ENCODE data around the gene FBLL1. TPM values are rescaled to one million over a fixed set of nuclear protein-coding genes. Genes with fewer than 3 reads are reported as not detected.
"Not testable (repeated sequence)": the region's sequence is repeated elsewhere in the genome, so short reads cannot be mapped to it uniquely, and the experiment has no call there.

FBLL1 gene
- polyA plus RNA-seq, 6 donors from 2014 or later = not detected

DNA sequence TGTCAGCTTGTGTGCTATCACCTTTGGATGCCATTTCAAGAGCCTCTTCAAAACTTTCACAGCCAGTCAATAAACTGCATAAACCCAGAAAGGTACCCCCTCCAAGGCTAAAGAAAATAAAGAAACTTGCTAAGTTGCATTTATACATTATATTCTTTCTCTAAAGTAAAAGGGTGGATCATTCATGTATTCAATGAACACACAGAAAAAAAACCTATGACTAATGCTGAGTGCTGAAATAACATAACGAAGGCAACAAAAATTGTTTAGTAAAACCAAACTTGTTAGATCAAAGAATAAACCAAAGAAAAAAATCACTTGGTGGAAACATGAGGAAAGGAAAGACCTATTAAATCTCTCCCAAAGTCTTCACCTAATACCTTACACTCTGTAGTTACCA lies 34.9 kb downstream of the FBLL1 start:
- no peak overlapping the region for H3K4me3 Mint-ChIP-seq
- H3K4me1 Mint-ChIP-seq = peaks cover 0 to 6% (median 4%) of the 10 kb centered on the region in 3 donors
- H3K27me3 Mint-ChIP-seq = no peaks in the 10 kb centered on the region
- H3K9me3 Mint-ChIP-seq = no peaks in the 10 kb centered on the region
- H3K27ac Mint-ChIP-seq = peak overlapping the region in 2 of 6 donors; percentile 27 to 58
- peaks cover 8 to 15% of the 10 kb centered on the region in 2 donors for H3K36me3 Mint-ChIP-seq
- ATAC-seq (ENCODE audit: low read depth in 2 of 2) (no peak), DNase-seq (no peak)

DNA sequence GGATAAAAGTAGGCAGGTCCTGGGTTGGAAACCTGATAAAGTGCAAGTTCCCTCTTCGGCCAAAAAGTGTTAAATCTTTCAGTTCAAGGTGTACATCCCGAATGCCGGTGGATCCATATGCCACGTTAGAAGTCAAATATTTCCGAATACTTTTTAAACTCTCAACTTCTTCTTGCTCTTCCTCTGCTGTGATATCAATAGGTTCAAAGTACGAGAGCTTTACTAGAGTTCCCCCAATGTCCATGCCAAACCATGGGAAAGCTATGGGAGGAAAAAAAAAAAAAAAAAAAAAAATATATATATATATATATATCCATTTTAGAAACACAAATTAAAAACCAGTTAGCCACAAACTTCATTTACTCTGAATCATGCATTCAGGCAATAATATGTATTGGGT lies 39.6 kb downstream of the FBLL1 start:
- H3K4me1 Mint-ChIP-seq = peaks cover 10 to 15% (median 12%) of the 10 kb centered on the region in 3 donors
- peaks cover 0 to 17% of the 10 kb centered on the region in 2 donors for H3K36me3 Mint-ChIP-seq
- DNase-seq (no peak), ATAC-seq (ENCODE audit: low read depth in 2 of 2) (no peak)
- no peaks in the 10 kb centered on the region for H3K27me3 Mint-ChIP-seq
- no peak overlapping the region for H3K4me3 Mint-ChIP-seq
- H3K27ac Mint-ChIP-seq = peak overlapping the region in 1 of 6 donors; percentile 67
- peaks cover 0 to 3% (median 0%) of the 10 kb centered on the region in 7 donors for H3K9me3 Mint-ChIP-seq

DNA sequence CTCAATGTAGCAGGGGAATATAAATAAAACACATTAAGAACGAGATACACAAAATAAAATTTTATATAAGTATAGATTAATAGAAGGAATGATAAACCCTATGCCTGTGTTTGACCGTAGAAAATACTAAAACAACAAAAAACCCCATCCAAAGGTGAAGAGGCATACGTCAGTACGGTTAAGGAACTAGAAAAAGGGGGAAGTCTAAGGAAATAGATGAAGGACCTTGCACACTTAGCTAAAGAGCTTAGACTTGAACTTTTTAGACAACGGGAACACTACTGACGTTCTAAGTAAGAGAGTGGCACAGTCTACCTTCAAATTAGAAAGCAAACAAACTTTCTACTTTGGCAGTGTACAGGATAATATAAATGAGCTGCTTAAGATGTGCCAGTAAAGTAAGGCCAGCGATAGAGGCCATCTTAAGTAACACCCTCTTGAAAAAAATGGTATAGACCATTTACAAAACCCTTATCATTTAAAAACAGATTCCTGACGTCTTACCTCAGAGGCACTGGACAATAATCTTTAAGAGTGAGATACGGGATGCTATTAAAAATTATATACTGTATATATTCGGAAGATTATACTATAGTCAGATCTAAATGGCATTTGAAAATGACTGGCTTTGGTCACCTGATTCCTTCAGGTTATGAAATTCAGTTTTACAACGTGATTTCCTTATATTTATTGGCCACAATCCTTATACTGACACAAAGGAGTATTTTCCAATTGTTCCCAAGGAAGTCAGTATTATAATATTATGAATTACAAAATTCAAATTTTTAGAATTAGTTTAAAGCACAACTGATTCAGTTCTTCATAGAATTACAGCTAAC lies 41.6 kb downstream of the FBLL1 start:
- Mint-ChIP-seq H3K36me3 (peaks cover 0 to 14% of the 10 kb centered on the region in 2 donors), H3K4me1 (peaks cover 16 to 24% (median 19%) of the 10 kb centered on the region in 3 donors), H3K27me3 (no peaks in the 10 kb centered on the region), H3K27ac (no peak overlapping the region), H3K4me3 (no peak overlapping the region), H3K9me3 (peaks cover 0 to 3% (median 0%) of the 10 kb centered on the region in 7 donors)
- ATAC-seq (ENCODE audit: low read depth in 2 of 2) (no peak), DNase-seq (no peak)

DNA sequence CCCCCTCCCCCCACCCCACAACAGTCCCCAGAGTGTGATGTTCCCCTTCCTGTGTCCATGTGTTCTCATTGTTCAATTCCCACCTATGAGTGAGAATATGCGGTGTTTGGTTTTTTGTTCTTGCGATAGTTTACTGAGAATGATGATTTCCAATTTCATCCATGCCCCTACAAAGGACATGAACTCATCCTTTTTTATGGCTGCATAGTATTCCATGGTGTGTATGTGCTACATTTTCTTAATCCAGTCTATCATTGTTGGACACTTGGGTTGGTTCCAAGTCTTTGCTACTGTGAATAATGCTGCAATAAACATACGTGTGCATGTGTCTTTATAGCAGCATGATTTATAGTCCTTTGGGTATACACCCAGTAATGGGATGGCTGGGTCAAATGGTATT lies 44.6 kb downstream of the FBLL1 start:
- not testable (repeated sequence) for DNase-seq; H3K27ac Mint-ChIP-seq; ATAC-seq (ENCODE audit: low read depth in 2 of 2); H3K27me3 Mint-ChIP-seq; H3K4me3 Mint-ChIP-seq; H3K9me3 Mint-ChIP-seq; H3K36me3 Mint-ChIP-seq
- H3K4me1 Mint-ChIP-seq = peaks cover 34 to 45% (median 34%) of the 10 kb centered on the region in 3 donors

DNA sequence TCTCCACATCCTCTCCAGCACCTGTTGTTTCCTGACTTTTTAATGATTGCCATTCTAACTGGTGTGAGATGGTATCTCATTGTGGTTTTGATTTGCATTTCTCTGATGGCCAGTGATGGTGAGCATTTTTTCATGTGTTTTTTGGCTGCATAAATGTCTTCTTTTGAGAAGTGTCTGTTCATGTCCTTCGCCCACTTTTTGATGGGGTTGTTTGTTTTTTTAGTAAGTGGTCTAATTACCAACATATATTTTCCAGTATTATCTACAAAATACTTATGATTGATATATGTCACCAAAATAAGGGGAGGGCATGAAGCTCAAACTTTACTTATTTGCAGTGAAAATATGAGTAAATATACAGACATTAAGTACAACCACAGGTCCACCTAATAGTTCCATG lies 45.1 kb downstream of the FBLL1 start:
- Mint-ChIP-seq H3K27ac (peak overlapping the region in 1 of 6 donors; percentile 57), H3K4me1 (peaks cover 35 to 46% (median 36%) of the 10 kb centered on the region in 3 donors)
- H3K36me3 Mint-ChIP-seq; H3K4me3 Mint-ChIP-seq; ATAC-seq (ENCODE audit: low read depth in 2 of 2); DNase-seq; H3K9me3 Mint-ChIP-seq; H3K27me3 Mint-ChIP-seq: not testable (repeated sequence)

DNA sequence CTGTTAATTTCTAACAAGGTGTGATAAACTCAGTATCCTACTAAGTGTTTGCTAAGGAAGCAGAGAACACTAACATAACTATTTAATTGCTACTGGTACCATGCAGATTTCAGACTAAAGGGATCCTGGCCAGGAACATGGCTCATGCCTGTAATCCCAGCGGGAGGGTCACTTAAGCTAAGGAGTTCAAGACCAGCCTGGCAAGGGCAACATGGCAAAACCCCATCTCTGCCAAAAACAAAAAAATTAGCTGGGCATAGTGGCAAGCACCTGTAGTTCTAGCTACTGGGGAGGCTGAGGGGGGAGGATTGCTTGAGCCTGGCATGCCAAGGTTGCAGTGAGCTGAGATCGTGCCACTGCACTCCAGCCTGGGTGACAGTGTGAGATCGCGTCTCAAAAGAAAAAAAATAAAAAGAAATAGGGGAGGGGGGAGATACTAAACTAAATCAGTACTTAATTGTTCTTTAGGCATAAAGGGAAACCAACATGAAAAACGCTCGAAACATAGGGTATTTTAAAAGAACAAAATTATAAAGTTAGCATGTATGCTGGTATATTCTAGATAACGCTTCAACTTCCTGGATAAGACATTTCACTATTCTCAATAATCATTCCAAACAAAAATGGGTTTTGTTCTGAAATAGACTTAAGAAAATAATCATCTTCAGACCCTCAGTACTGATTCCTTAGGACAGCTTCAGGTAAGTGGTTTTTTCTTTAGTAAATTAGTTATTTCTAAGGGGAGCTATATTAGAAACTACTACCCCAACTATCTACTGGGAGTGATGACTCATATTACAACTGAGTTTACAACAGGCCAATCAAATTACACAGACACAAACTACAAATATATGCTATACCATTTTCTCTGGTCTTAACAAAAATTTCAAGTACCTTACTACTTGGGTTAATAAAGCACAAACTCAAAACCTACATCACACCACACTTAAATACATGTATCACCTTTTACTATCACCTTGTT lies 46.6 kb downstream of the FBLL1 start:
- Mint-ChIP-seq H3K4me1 (peaks cover 40 to 56% (median 46%) of the 10 kb centered on the region in 3 donors), H3K4me3 (peak overlapping the region in 2 of 8 donors; percentile 10 to 45), H3K9me3 (peaks cover 0 to 4% (median 0%) of the 10 kb centered on the region in 7 donors), H3K27ac (peak overlapping the region in 2 of 6 donors; percentile 14 to 47), H3K27me3 (no peaks in the 10 kb centered on the region), H3K36me3 (peaks cover 0 to 8% of the 10 kb centered on the region in 2 donors)
- no peak for ATAC-seq (ENCODE audit: low read depth in 2 of 2)
- DNase-seq = no peak

DNA sequence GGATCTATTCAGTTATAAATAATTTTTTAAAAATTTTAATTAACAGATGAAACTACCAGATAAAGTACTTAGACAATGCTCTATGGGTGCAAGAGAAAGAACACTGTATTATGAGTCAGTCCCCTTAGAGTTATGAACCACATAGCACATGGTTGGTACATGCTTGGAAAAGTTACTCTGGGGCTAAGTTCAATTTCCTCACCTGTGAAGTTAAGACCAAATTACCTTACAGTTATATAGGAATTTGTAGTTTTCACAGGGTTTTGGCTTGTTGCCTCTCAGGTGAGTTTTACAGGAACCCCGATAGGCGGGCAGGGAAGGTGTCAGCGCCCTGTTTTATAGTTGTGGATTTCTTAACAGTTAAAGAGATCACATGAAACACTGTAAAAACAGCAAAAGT lies 48.9 kb downstream of the FBLL1 start:
- ATAC-seq (ENCODE audit: low read depth in 2 of 2) = no peak
- no peak for DNase-seq
- H3K27ac Mint-ChIP-seq = peak overlapping the region in 5 of 6 donors; percentile 84 to 96 (median 90)
- H3K4me1 Mint-ChIP-seq = peaks cover 32 to 44% (median 37%) of the 10 kb centered on the region in 3 donors
- no peaks in the 10 kb centered on the region for H3K27me3 Mint-ChIP-seq
- H3K9me3 Mint-ChIP-seq = peaks cover 0 to 4% (median 0%) of the 10 kb centered on the region in 7 donors
- H3K36me3 Mint-ChIP-seq = no peaks in the 10 kb centered on the region
- H3K4me3 Mint-ChIP-seq = peak overlapping the region; percentile 82 to 95 (median 90)

DNA sequence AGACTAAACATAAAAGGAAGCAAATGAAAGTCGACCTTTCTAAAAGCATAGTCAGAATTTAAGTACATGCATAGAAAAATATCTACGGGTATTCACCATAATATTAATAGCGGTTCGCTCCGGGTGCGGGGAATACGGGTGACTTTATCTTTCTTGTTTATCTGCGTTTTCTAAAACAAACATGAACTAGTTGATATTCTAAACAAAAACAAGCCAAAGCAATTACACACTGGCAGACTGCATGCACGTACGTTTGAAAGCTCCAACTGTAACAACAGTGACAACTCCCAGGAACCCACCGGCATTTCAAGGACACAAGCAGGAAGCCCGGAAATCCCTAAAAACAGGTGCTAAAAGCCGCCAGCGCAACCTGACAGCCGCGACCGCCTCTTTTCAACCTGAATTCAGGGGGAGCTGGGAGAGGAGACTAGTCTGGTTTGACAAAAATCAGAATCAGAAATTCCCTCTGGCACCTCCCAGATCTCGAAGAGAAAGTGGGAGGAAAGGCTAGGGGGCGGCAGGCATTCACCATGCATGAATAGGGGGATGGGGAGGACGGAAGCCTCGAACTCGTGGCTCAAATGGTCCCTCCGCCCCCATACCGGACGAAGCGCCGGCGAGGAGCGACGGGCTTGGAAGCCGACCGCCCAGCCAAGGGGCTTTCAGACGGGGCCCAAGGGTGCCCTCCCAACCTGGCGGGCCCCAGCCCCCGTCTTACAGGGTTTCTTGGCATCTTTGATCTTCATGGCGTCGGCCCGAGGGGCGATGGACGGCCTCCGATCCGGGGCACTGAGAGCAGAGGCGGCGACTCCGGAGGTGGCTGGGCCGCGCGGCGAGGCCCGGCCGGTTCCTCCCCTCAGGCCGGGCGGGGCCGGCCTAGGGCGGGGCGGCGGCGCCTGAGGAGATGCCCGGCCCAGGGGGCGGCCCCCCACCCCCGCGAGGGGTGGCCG lies 49.7 kb downstream of the FBLL1 start, which contains the start of gene PANK3:
Gene PANK3, minus strand, starts transcription at position 831 of the 950 bp plus-strand sequence. Its CDS starts 85 bp downstream, at position 746.
- DNase-seq (no peak), ATAC-seq (ENCODE audit: low read depth in 2 of 2) (peak; percentile 55 to 59)
- Mint-ChIP-seq H3K36me3 (no peaks in the 10 kb centered on the region), H3K4me1 (peaks cover 34 to 47% (median 39%) of the 10 kb centered on the region in 3 donors), H3K4me3 (peak within 1 kb of the TSS; percentile 82 to 97 (median 94)), H3K27ac (peak within 1 kb of the TSS; percentile 87 to 98 (median 97)), H3K9me3 (peaks cover 0 to 4% (median 0%) of the 10 kb centered on the region in 7 donors), H3K27me3 (no peaks in the 10 kb centered on the region)

DNA sequence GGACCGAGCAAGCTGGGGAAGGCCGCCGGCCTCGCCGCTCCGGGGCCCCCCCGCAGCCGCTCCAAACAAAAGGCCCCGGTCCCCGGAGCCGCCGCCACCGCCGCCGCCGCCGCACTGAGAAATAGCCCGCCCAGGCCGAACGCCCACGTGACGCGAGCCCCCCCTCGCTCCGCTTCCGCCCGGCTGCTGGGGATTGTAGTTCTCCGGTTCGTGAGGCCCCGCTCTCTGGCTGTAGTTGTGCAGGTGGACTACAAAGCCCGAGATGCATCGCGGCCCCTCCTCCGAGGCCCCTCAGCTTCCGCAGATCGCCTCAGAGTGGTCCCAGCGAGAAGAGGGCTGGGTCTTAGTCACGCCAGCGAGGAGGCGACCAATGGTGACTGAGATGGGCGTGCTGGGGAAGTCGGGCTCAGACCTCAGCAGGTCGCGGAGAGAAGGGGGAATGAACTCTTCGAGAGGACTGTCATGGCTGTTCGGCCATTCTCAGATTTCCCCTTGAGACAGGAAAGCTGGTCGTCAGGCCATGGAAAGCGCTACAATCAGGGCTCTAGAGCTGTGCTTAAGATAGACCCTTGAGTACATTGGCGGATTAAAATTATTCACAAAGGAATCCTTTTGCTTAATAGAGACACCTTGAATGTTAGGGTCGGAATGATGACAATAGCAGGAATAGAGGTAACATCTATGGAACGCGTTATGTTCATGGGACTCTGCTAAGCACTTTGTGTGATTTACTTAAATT lies 50.6 kb downstream of the FBLL1 start:
- ATAC-seq (ENCODE audit: low read depth in 2 of 2) (peak; percentile 93 to 94), DNase-seq (peak; percentile 97)
- H3K4me1 Mint-ChIP-seq = peaks cover 37 to 52% (median 43%) of the 10 kb centered on the region in 3 donors
- peak overlapping the region; percentile 87 to 98 (median 97) for H3K27ac Mint-ChIP-seq
- no peaks in the 10 kb centered on the region for H3K27me3 Mint-ChIP-seq
- peak overlapping the region; percentile 82 to 97 (median 91) for H3K4me3 Mint-ChIP-seq
- no peaks in the 10 kb centered on the region for H3K36me3 Mint-ChIP-seq
- H3K9me3 Mint-ChIP-seq = peaks cover 0 to 4% (median 0%) of the 10 kb centered on the region in 7 donors

DNA sequence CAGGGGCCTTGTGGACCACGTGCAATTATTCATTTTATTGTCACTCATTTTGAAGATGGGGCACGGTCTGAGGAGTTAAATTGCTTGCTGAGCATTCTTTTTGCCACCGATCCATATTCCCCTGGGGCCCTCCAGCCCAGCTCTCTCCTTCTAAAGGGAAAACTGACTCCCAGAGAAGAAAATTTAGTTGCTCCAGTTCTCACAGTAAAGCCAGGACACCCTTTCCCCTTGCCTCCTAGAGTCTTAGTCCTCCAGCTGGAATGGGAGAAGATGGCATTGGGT lies 51.1 kb downstream of the FBLL1 start:
- H3K9me3 Mint-ChIP-seq = peaks cover 0 to 4% (median 0%) of the 10 kb centered on the region in 7 donors
- peak overlapping the region; percentile 87 to 98 (median 97) for H3K27ac Mint-ChIP-seq
- H3K4me1 Mint-ChIP-seq = peaks cover 35 to 50% (median 39%) of the 10 kb centered on the region in 3 donors
- DNase-seq = no peak
- H3K27me3 Mint-ChIP-seq = peaks cover 0 to under 1% (median 0%) of the 10 kb centered on the region in 3 donors
- ATAC-seq (ENCODE audit: low read depth in 2 of 2) = no peak
- H3K36me3 Mint-ChIP-seq = no peaks in the 10 kb centered on the region
- H3K4me3 Mint-ChIP-seq = peak overlapping the region; percentile 23 to 97 (median 91)

Data from naive B cell (primary cell).